T-helper 1 cell (primary cell): Measurements from ENCODE around the gene NOM1.

Source experiments
- DNase-seq, 5 donors: peaks; one replicate each; pipeline ENCODE4 v3.0.0-alpha.2; 2012 to 2020

The NOM1 gene

GRCh38 chr7:156985101-156985992, 35.8 kb downstream of the NOM1 start:
- DNase-seq, result no peak

GRCh38 chr7:156986378-156986777, 36.9 kb downstream of the NOM1 start:
- DNase-seq, result no peak

GRCh38 chr7:156988343-156989185, 39.1 kb downstream of the NOM1 start:
- DNase-seq, result no peak

GRCh38 chr7:156989766-156990535, 40.4 kb downstream of the NOM1 start:
- DNase-seq, result no peak

- DNase-seq, result no peak
Measured at GRCh38 chr7:156993021-156993924, 43.8 kb downstream of the NOM1 start.

- DNase-seq, result no peak
Measured at GRCh38 chr7:156993925-156994235, 44.4 kb downstream of the NOM1 start.

- DNase-seq, result no peak
Measured at GRCh38 chr7:156994417-156994816, 44.9 kb downstream of the NOM1 start.

GRCh38 chr7:156998988-156999957, 49.8 kb downstream of the NOM1 start:
- DNase-seq, result no peak

- no peak for DNase-seq
Measured at GRCh38 chr7:156999958-157000726, 50.6 kb downstream of the NOM1 start.

- no peak for DNase-seq
Measured at GRCh38 chr7:157000741-157001653, 51.5 kb downstream of the NOM1 start.

GRCh38 chr7:157001920-157002818, 52.7 kb downstream of the NOM1 start:
- no peak for DNase-seq

- no peak for DNase-seq
Measured at GRCh38 chr7:157002819-157003421, 53.4 kb downstream of the NOM1 start.

- no peak for DNase-seq
Measured at GRCh38 chr7:157003445-157003755, 53.9 kb downstream of the NOM1 start.

- DNase-seq, result no peak
Measured at GRCh38 chr7:157003756-157004520, 54.4 kb downstream of the NOM1 start.

GRCh38 chr7:157004521-157005455, 55.3 kb downstream of the NOM1 start:
- no peak for DNase-seq
